A549 (cell line): ENCODE data around the gene CCR5AS.

Source experiments
- ATAC-seq, 2 experiments: fragments of 200-7000 bp in 1 of 2; fragments of >200 bp in 1 of 2; cut with Nextera tagmentation in 1 of 2; cut with Tn5 transposase in 1 of 2; 3 replicates each; pipeline versions ENCODE4 v1.8.0 to v1.9.1; 2018 to 2020; ENCODE audit warnings: mild to moderate bottlenecking in 1 of 2, moderate library complexity in 1 of 2
- CTCF ChIA-PET: fragments of 300-600 bp; sonication (Branson Sonifier 250); formaldehyde crosslinking; extraction: SDS; loops from one replicate; lab custom pipeline; 2021; ENCODE audit warnings: antibody characterized with exemption, inconsistent platforms; lab: Yijun Ruan, JAX
- POLR2A ChIA-PET: fragments of 350-600 bp; formaldehyde crosslinking; extraction: SDS; loops from one replicate; lab custom pipeline; 2021; ENCODE audit warnings: antibody characterized with exemption, inconsistent platforms; lab: Yijun Ruan, JAX
- DNase-seq, 2 experiments: peaks; one replicate each; pipeline versions ENCODE4 v3.0.0 to v3.0.0-alpha.2; 2011 to 2016; ENCODE audit warnings: low read depth in 1 of 2, low spot score in 1 of 2
- FAIRE-seq: peaks from 2 replicates; lab custom pipeline; 2011; peaks lifted over from hg19 to GRCh38; lab: Jason Lieb, UNC
- H3K27ac ChIP-seq, 2 experiments: fragments of >200 bp; sonication (Bioruptor Twin); formaldehyde crosslinking; 3 replicates each; pipeline ENCODE4 v1.5.1; 2016 to 2017
- H3K4me1 ChIP-seq: fragments of >200 bp; sonication (Bioruptor Twin); formaldehyde crosslinking; 3 replicates; pipeline ENCODE4 v1.6.1; 2016
- H3K4me2 ChIP-seq: fragments of >200 bp; sonication (Bioruptor Twin); formaldehyde crosslinking; 3 replicates; pipeline ENCODE4 v1.6.1; 2016
- H3K4me3 ChIP-seq: fragments of >200 bp; sonication (Bioruptor Twin); formaldehyde crosslinking; 3 replicates; pipeline ENCODE4 v1.5.1; 2016
- H3K9me3 ChIP-seq: fragments of >200 bp; sonication (Bioruptor Twin); formaldehyde crosslinking; 3 replicates; pipeline ENCODE4 v1.6.1; 2016
- BHLHE40 ChIP-seq: IDR thresholded peaks from 2 replicates; pipeline ENCODE4 v1.6.1; 2012; ENCODE audit warnings: low read depth, low read length, inconsistent platforms
- CHD4 ChIP-seq: fragments of 200-600 bp; sonication (generic); IDR thresholded peaks from 2 replicates; pipeline ENCODE4 v1.6.1; 2016; ENCODE audit warnings: antibody characterized with exemption, mild to moderate bottlenecking, borderline replicate concordance
- EHF ChIP-seq: fragments of 250-450 bp; sonication (Bioruptor Pico); IDR thresholded peaks from 2 replicates; pipeline ENCODE4 v1.5.0; 2020; ENCODE audit warnings: mild to moderate bottlenecking
- EHMT2 ChIP-seq: fragments of 200-600 bp; sonication (generic); IDR thresholded peaks from 2 replicates; pipeline ENCODE4 v1.6.1; 2016; ENCODE audit warnings: antibody characterized with exemption, low read depth, mild to moderate bottlenecking, moderate library complexity
- EP300 ChIP-seq, 2 experiments: fragments of >200 bp; sonication (Bioruptor Twin); formaldehyde crosslinking; IDR thresholded peaks; 2 replicates in 1 of 2; 3 replicates in 1 of 2; pipeline ENCODE4 v1.6.1; 2016 to 2017
- FOSB ChIP-seq: fragments of 250-450 bp; sonication (Bioruptor Pico); IDR thresholded peaks from 2 replicates; pipeline ENCODE4 v1.5.0; 2020; ENCODE audit warnings: mild to moderate bottlenecking, moderate library complexity
- GATA3 ChIP-seq: IDR thresholded peaks from 2 replicates; pipeline ENCODE4 v1.6.1; 2012; ENCODE audit warnings: borderline replicate concordance
- HOXB5 ChIP-seq: fragments of 250-450 bp; sonication (Bioruptor Pico); IDR thresholded peaks from 2 replicates; pipeline ENCODE4 v1.5.0; 2020; ENCODE audit warnings: mild to moderate bottlenecking, moderate library complexity
- MYC ChIP-seq: IDR thresholded peaks from 2 replicates; pipeline ENCODE4 v1.6.1; 2012; ENCODE audit warnings: mild to moderate bottlenecking, inconsistent platforms, low read length, improper control_type of control experiment, borderline replicate concordance
- NFE2L2 ChIP-seq: fragments of 150-350 bp; conservative IDR thresholded peaks from 2 replicates; pipeline ENCODE4 v1.6.1; 2014; ENCODE audit warnings: low read length
- POLR2A ChIP-seq: IDR thresholded peaks from 2 replicates; pipeline ENCODE4 v1.6.1; 2012; ENCODE audit warnings: mild to moderate bottlenecking, low read length
- POLR2AphosphoS2 ChIP-seq: conservative IDR thresholded peaks from 2 replicates; pipeline ENCODE4 v1.6.1; 2012; ENCODE audit warnings: low read length, improper control_type of control experiment, inconsistent platforms
- RAD21 ChIP-seq, 2 experiments: fragments of >200 bp in 1 of 2; sonication (Bioruptor Twin) in 1 of 2; formaldehyde crosslinking in 1 of 2; IDR thresholded peaks in 1 of 2; conservative IDR thresholded peaks in 1 of 2; 2 replicates in 1 of 2; 3 replicates in 1 of 2; pipeline ENCODE4 v1.6.1; 2012 to 2018; ENCODE audit warnings: inconsistent platforms in 1 of 2
- REST ChIP-seq: fragments of 200-600 bp; sonication (generic); IDR thresholded peaks from 2 replicates; pipeline ENCODE4 v1.6.1; 2016; ENCODE audit warnings: antibody characterized with exemption, mild to moderate bottlenecking, moderate library complexity
- RFX5 ChIP-seq: fragments of 450-650 bp; IDR thresholded peaks from 2 replicates; pipeline ENCODE4 v1.7.1; 2014; ENCODE audit warnings: antibody characterized with exemption, mild to moderate bottlenecking, moderate library complexity
- RNF2 ChIP-seq: fragments of 200-600 bp; sonication (generic); IDR thresholded peaks from 2 replicates; pipeline ENCODE4 v1.6.1; 2016; ENCODE audit warnings: low read depth, mild to moderate bottlenecking, antibody characterized with exemption, moderate library complexity, borderline replicate concordance
- SREBF2 ChIP-seq: fragments of 450-650 bp; IDR thresholded peaks from 2 replicates; pipeline ENCODE4 v1.6.1; 2014; ENCODE audit warnings: mild to moderate bottlenecking, moderate library complexity
- USF2 ChIP-seq: fragments of 450-650 bp; IDR thresholded peaks from 2 replicates; pipeline ENCODE4 v1.6.1; 2014; ENCODE audit warnings: antibody characterized with exemption
- ZNF302 ChIP-seq: fragments of 250-450 bp; sonication (Bioruptor Pico); IDR thresholded peaks from 2 replicates; pipeline ENCODE4 v1.9.0; 2021; ENCODE audit warnings: inconsistent platforms, mild to moderate bottlenecking, moderate library complexity
- ZSCAN20 ChIP-seq: fragments of 250-450 bp; sonication (Bioruptor Pico); IDR thresholded peaks from 2 replicates; pipeline ENCODE4 v1.8.0; 2022; ENCODE audit warnings: mild to moderate bottlenecking, moderate library complexity
- whole genome bisulfite sequencing: methylation state at CpG from one replicate; pipeline ENCODE4 v1.1.6; 2017; ENCODE audit errors: missing lambda C conversion rate; 5-methylcytosine and 5-hydroxymethylcytosine counted together
- TF ChIP-seq, protein P1 (sequence below): fragments of >200 bp; sonication (Bioruptor Twin); formaldehyde crosslinking; IDR thresholded peaks from 3 replicates; pipeline ENCODE4 v1.5.1; 2016
- TF ChIP-seq, protein P2 (sequence below): fragments of >200 bp; sonication (Bioruptor Twin); formaldehyde crosslinking; IDR thresholded peaks from 2 replicates; pipeline ENCODE4 v1.6.1; 2016

CCR5AS gene

GRCh38 chr3:46359733-46360493 lies 47.0 kb downstream of the CCR5AS start:
- Histone ChIP-seq H3K27ac (no peak overlapping the region), H3K4me2 (no peak overlapping the region), H3K4me1 (no peaks in the 10 kb centered on the region), H3K4me3 (no peak overlapping the region), H3K9me3 (no peaks in the 10 kb centered on the region; the same call in 2 of the 3 replicates)
- FAIRE-seq (no peak), DNase-seq (no peak), ATAC-seq (no peak)
- TF ChIP-seq POLR2AphosphoS2 (no peak), NFE2L2 (no peak), EP300 (IDR thresholded peaks at IDR 0.05) (no peak), MYC (no peak)
- POLR2A ChIA-PET: no interaction called here
- CTCF ChIA-PET: interaction anchor here (1.2 to 1.5 kb wide), 2 partner anchors 10 to 12 kb away, joined by 3 read pairs; partner anchors contain the start of gene CCR5
- 39% methylated on average over 11 of the region's 11 CpGs for WGBS

- FAIRE-seq (no peak), ATAC-seq (no peak), DNase-seq (no peak)
- ChIA-PET POLR2A (no interaction called here), CTCF (no interaction called here)
- no peak overlapping the region for H3K27ac ChIP-seq
- no peaks in the 10 kb centered on the region for H3K4me1 ChIP-seq
- H3K4me2 ChIP-seq: no peak overlapping the region
- WGBS: 40% methylated on average over 6 of the region's 6 CpGs
- TF ChIP-seq RAD21 (conservative IDR thresholded peaks at IDR 0.05 in 1 of 2, IDR thresholded peaks at IDR 0.05 in 1 of 2): no peak
- TF ChIP-seq EHF (CRISPR knock-in tag): no peak
- no peak for TF ChIP-seq BHLHE40
- no peak for TF ChIP-seq EHMT2
- TF ChIP-seq REST: no peak
- TF ChIP-seq, protein P1, sequence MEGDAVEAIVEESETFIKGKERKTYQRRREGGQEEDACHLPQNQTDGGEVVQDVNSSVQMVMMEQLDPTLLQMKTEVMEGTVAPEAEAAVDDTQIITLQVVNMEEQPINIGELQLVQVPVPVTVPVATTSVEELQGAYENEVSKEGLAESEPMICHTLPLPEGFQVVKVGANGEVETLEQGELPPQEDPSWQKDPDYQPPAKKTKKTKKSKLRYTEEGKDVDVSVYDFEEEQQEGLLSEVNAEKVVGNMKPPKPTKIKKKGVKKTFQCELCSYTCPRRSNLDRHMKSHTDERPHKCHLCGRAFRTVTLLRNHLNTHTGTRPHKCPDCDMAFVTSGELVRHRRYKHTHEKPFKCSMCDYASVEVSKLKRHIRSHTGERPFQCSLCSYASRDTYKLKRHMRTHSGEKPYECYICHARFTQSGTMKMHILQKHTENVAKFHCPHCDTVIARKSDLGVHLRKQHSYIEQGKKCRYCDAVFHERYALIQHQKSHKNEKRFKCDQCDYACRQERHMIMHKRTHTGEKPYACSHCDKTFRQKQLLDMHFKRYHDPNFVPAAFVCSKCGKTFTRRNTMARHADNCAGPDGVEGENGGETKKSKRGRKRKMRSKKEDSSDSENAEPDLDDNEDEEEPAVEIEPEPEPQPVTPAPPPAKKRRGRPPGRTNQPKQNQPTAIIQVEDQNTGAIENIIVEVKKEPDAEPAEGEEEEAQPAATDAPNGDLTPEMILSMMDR: no peak
- no peak for TF ChIP-seq SREBF2
- TF ChIP-seq ZSCAN20 (CRISPR knock-in tag): no peak
- TF ChIP-seq ZNF302 (CRISPR knock-in tag): no peak
- no peak for TF ChIP-seq POLR2A
- TF ChIP-seq RNF2: no peak
- no peak for TF ChIP-seq FOSB (CRISPR knock-in tag)
- TF ChIP-seq, protein P2, sequence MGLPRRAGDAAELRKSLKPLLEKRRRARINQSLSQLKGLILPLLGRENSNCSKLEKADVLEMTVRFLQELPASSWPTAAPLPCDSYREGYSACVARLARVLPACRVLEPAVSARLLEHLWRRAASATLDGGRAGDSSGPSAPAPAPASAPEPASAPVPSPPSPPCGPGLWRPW: no peak
- no peak for TF ChIP-seq USF2
- TF ChIP-seq HOXB5: no peak
- no peak for TF ChIP-seq CHD4
- TF ChIP-seq RFX5: no peak
- TF ChIP-seq GATA3: no peak
- no peaks in the 10 kb centered on the region for H3K9me3 ChIP-seq
- no peak overlapping the region for H3K4me3 ChIP-seq
Measured at GRCh38 chr3:46358466-46358865, 48.4 kb downstream of the CCR5AS start.
